Measurements from ENCODE around the gene PXMP4. TPM values are rescaled to one million over a fixed set of nuclear protein-coding genes. Genes with fewer than 3 reads are reported as not detected.

The PXMP4 gene
- total RNA-seq, 1 donor from 2014 or later = 6.0 TPM

GRCh38 chr20:33660685-33661058 is 59.4 kb downstream of the PXMP4 start:
- Mint-ChIP-seq H3K4me1 (ENCODE audit: unreplicated experiment) (peaks cover 12% of the 10 kb centered on the region), H3K4me3 (ENCODE audit: unreplicated experiment) (no peak overlapping the region), H3K9me3 (ENCODE audit: unreplicated experiment) (no peaks in the 10 kb centered on the region), H3K27me3 (ENCODE audit: unreplicated experiment) (peaks cover 27% of the 10 kb centered on the region), H3K27ac (ENCODE audit: unreplicated experiment) (no peak overlapping the region), H3K36me3 (ENCODE audit: low read depth, unreplicated experiment) (no peaks in the 10 kb centered on the region)
- no peak for DNase-seq (ENCODE audit: low spot score)
- TF ChIP-seq CTCF (IDR thresholded peaks at IDR 0.05; ENCODE audit: unreplicated experiment) = no peak

GRCh38 chr20:33660035-33660684 is 60.0 kb downstream of the PXMP4 start:
- TF ChIP-seq CTCF (IDR thresholded peaks at IDR 0.05; ENCODE audit: unreplicated experiment) = no peak
- peaks cover 24% of the 10 kb centered on the region for H3K27me3 Mint-ChIP-seq (ENCODE audit: unreplicated experiment)
- H3K36me3 Mint-ChIP-seq (ENCODE audit: low read depth, unreplicated experiment) = no peaks in the 10 kb centered on the region
- no peak for DNase-seq (ENCODE audit: low spot score)
- H3K9me3 Mint-ChIP-seq (ENCODE audit: unreplicated experiment) = no peaks in the 10 kb centered on the region
- no peak overlapping the region for H3K4me3 Mint-ChIP-seq (ENCODE audit: unreplicated experiment)
- peaks cover 12% of the 10 kb centered on the region for H3K4me1 Mint-ChIP-seq (ENCODE audit: unreplicated experiment)
- H3K27ac Mint-ChIP-seq (ENCODE audit: unreplicated experiment) = no peak overlapping the region

- no peak for DNase-seq (ENCODE audit: low spot score)
- no peak overlapping the region for H3K27ac Mint-ChIP-seq (ENCODE audit: unreplicated experiment)
- no peak for TF ChIP-seq CTCF (IDR thresholded peaks at IDR 0.05; ENCODE audit: unreplicated experiment)
- H3K9me3 Mint-ChIP-seq (ENCODE audit: unreplicated experiment) = no peaks in the 10 kb centered on the region
- peaks cover 19% of the 10 kb centered on the region for H3K27me3 Mint-ChIP-seq (ENCODE audit: unreplicated experiment)
- no peaks in the 10 kb centered on the region for H3K36me3 Mint-ChIP-seq (ENCODE audit: low read depth, unreplicated experiment)
- no peak overlapping the region for H3K4me3 Mint-ChIP-seq (ENCODE audit: unreplicated experiment)
- peaks cover 9% of the 10 kb centered on the region for H3K4me1 Mint-ChIP-seq (ENCODE audit: unreplicated experiment)
Observed at GRCh38 chr20:33659341-33660034, 60.6 kb downstream of the PXMP4 start.

GRCh38 chr20:33658929-33659328 is 61.2 kb downstream of the PXMP4 start:
- Mint-ChIP-seq H3K27ac (ENCODE audit: unreplicated experiment) (no peak overlapping the region), H3K27me3 (ENCODE audit: unreplicated experiment) (peaks cover 16% of the 10 kb centered on the region), H3K4me1 (ENCODE audit: unreplicated experiment) (peaks cover 7% of the 10 kb centered on the region), H3K4me3 (ENCODE audit: unreplicated experiment) (peak overlapping the region; percentile 39), H3K36me3 (ENCODE audit: low read depth, unreplicated experiment) (no peaks in the 10 kb centered on the region), H3K9me3 (ENCODE audit: unreplicated experiment) (no peaks in the 10 kb centered on the region)
- no peak for TF ChIP-seq CTCF (IDR thresholded peaks at IDR 0.05; ENCODE audit: unreplicated experiment)
- DNase-seq (ENCODE audit: low spot score) = no peak

- no peak for TF ChIP-seq CTCF (IDR thresholded peaks at IDR 0.05; ENCODE audit: unreplicated experiment)
- Mint-ChIP-seq H3K9me3 (ENCODE audit: unreplicated experiment) (no peaks in the 10 kb centered on the region), H3K27ac (ENCODE audit: unreplicated experiment) (no peak overlapping the region), H3K27me3 (ENCODE audit: unreplicated experiment) (peaks cover 16% of the 10 kb centered on the region), H3K4me3 (ENCODE audit: unreplicated experiment) (no peak overlapping the region), H3K36me3 (ENCODE audit: low read depth, unreplicated experiment) (no peaks in the 10 kb centered on the region), H3K4me1 (ENCODE audit: unreplicated experiment) (peaks cover 7% of the 10 kb centered on the region)
- DNase-seq (ENCODE audit: low spot score) = no peak
Observed at GRCh38 chr20:33658510-33658909, 61.6 kb downstream of the PXMP4 start.
